Suppressor macrophage (primary cell): Measurements from ENCODE around the gene TRAF1.
A peak's percentile ranks its signal among the peaks of the same experiment; 100 is the strongest.

ENCODE experiments used
- DNase-seq, 4 experiments: peaks; one replicate each; pipeline ENCODE4 v3.0.0-alpha.2; 2020 to 2022

Gene TRAF1

GRCh38 chr9:120922404-120923195 lies 4.0 kb downstream of the TRAF1 start:
- no peak for DNase-seq

GRCh38 chr9:120921661-120922181 lies 4.9 kb downstream of the TRAF1 start:
- DNase-seq, result no peak

GRCh38 chr9:120920806-120921178 lies 5.8 kb downstream of the TRAF1 start:
- peak in 3 of 4 experiments; percentile 33 to 54 (median 36) for DNase-seq

GRCh38 chr9:120919843-120920805 lies 6.5 kb downstream of the TRAF1 start:
- no peak for DNase-seq

- DNase-seq, result peak in 2 of 4 experiments; percentile 43 to 55
These were observed 7.4 kb downstream of the TRAF1 start for GRCh38 chr9:120918931-120919842.

GRCh38 chr9:120917929-120918762 lies 8.4 kb downstream of the TRAF1 start:
- no peak for DNase-seq

- DNase-seq, result no peak
These were observed 9.4 kb downstream of the TRAF1 start for GRCh38 chr9:120916991-120917880.

- DNase-seq, result peak in 1 of 4 experiments; percentile 31
These were observed 10.0 kb downstream of the TRAF1 start for GRCh38 chr9:120916588-120916987.

- peak in 1 of 4 experiments; percentile 42 for DNase-seq
These were observed 10.6 kb downstream of the TRAF1 start for GRCh38 chr9:120915854-120916470.

- DNase-seq, result no peak
These were observed 11.6 kb downstream of the TRAF1 start for GRCh38 chr9:120914953-120915352.

- no peak for DNase-seq
These were observed 12.2 kb downstream of the TRAF1 start for GRCh38 chr9:120914396-120914795.

- DNase-seq, result no peak
These were observed 12.8 kb downstream of the TRAF1 start for GRCh38 chr9:120913647-120914264.

- DNase-seq, result no peak
These were observed 13.5 kb downstream of the TRAF1 start for GRCh38 chr9:120912958-120913646.

GRCh38 chr9:120911295-120911837 lies 15.2 kb downstream of the TRAF1 start:
- no peak for DNase-seq

GRCh38 chr9:120910643-120911042 lies 16.0 kb downstream of the TRAF1 start:
- DNase-seq, result no peak

- peak; percentile 36 to 55 (median 51) for DNase-seq
These were observed 16.7 kb downstream of the TRAF1 start for GRCh38 chr9:120909904-120910303.

GRCh38 chr9:120905315-120906164 lies 21.1 kb downstream of the TRAF1 start:
- DNase-seq, result no peak
